Pancreas (tissue), 10 donors: ENCODE results near the gene NUDT7. TPM values are rescaled to one million over a fixed set of nuclear protein-coding genes. Genes with fewer than 3 reads are reported as not detected.
A peak's percentile ranks its signal among the peaks of the same experiment; 100 is the strongest.

Experiments used
- ATAC-seq, 4 donors: fragments of 200-7000 bp; cut with Tn5 transposase; one replicate each; pipeline versions ENCODE4 v1.8.0 to v1.9.1; 2020; ENCODE audit warnings: mild to moderate bottlenecking in 4 of 4, moderate library complexity in 4 of 4
- DNase-seq, 6 donors: peaks; one replicate each; pipeline ENCODE4 v3.0.0-alpha.2; 2020
- FAIRE-seq: peaks from 2 replicates; lab custom pipeline; 2012; peaks lifted over from hg19 to GRCh38; lab: Jason Lieb, UNC
- H3K27ac ChIP-seq, 4 donors: fragments of 200-600 bp; sonication (generic); 1 replicate in 3 of 4; 2 replicates in 1 of 4; pipeline versions ENCODE4 v1.5.0 to v1.8.0; 2020
- H3K27me3 ChIP-seq, 4 donors: fragments of 200-600 bp; one replicate each; pipeline ENCODE4 v1.8.0; 2021
- H3K36me3 ChIP-seq, 3 donors: fragments of 200-600 bp; sonication (generic) in 1 of 3; one replicate each; pipeline versions ENCODE4 v1.5.0 to v1.8.0; 2020 to 2021
- H3K4me1 ChIP-seq, 3 donors: fragments of 200-600 bp; one replicate each; pipeline ENCODE4 v1.8.0; 2021
- H3K4me3 ChIP-seq, 4 donors: fragments of 200-600 bp; sonication (generic) in 2 of 4; one replicate each; pipeline versions ENCODE4 v1.5.0 to v1.8.0; 2020 to 2021
- H3K9me3 ChIP-seq, 4 donors: fragments of 200-600 bp; one replicate each; pipeline ENCODE4 v1.8.0; 2021
- WGBS, 2 donors: extraction: QIAGEN DNeasy Blood & Tissue Kit; methylation state at CpG; one replicate each; pipeline ENCODE4 v1.1.7; 2013; 5-methylcytosine and 5-hydroxymethylcytosine counted together
- intact Hi-C, 3 donors: fragments of 100-400 bp; cut with DNase I; formaldehyde crosslinking; loops; one replicate each; pipeline versions ENCODE4 v1.11.1 to v1.14.2; 2022
- polyA plus RNA-seq, 2 donors: library from polyadenylated mRNA; stranded (reverse); fragments of 200-250 nt; gene quantifications; one replicate each; pipeline ENCODE4 v1.2.3, GENCODE V29; 2013
- total RNA-seq, 6 donors: library from RNA; stranded (reverse); fragmentation: NEBNext Ultra II Directional in 4 of 6; extraction: Animal tissue kit (Norgen Biotek cat#: 25700) in 4 of 6; gene quantifications; one replicate each; pipeline versions ENCODE4 v1.2.1 to v1.2.4, GENCODE V29; 2021 to 2023
- TF ChIP-seq, protein P1 (sequence below), 4 donors: fragments of 200-600 bp; sonication (generic) in 3 of 4; IDR thresholded peaks; one replicate each; pipeline versions ENCODE4 v1.5.0 to v1.8.0; 2021; ENCODE audit warnings: antibody characterized with exemption in 4 of 4
- donor health status: healthy with polysubstance abuse.
- donor health status: DM: no; HTN: no; CAD: no; lungs with moderate emphysema.
- donor health status: DM: no; HTN: no; CAD: no.
- donor health status: control.
- donor health status: control.
- donor health status: Bipolar disorder and iron deficiency.
- donor health status: DM: yes; HTN: yes; CAD: no.
- donor health status: DM: no; HTN: no; CAD: no.
- donor health status: DM: no; HTN: no; CAD: no.
- donor health status: DM: yes; HTN: yes; CAD: no.

The NUDT7 gene
- total and polyA plus RNA-seq, 8 donors = 2.7 to 9.3 (median 4.1) TPM

DNA sequence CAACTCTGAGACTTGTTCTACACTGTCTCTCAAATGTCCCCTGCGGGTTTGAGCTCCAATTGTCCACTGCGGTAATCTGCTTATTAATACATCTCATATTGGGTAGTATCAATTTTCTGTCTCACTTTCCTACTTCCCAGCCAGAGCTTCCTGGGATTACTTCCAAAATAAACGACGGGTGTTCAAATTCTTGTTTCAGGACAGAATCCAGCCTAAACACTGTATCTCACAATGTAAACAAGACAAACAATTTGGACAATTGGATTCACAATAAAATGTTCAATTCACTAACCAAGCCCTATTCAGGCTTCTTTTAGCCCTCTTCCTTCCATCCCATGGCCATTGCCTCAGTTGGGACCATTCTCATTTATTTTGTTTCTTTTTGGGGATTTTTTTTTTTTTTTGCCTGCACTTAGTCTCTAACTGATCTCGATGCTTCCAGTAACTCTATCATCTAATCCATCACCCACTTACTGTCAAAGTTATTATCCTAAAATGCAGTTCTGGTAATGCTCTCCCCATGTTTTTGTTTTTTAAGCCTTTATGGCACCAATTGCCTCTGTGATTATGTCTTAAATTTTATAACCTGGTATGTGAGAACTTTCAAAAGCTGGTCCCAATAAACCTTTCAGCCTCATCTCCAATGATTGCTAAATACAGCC lies 64.0 kb downstream of the NUDT7 start:
- H3K27me3 ChIP-seq = peaks cover 0 to 16% (median 1%) of the 10 kb centered on the region in 4 donors
- DNase-seq = no peak
- no peak overlapping the region for H3K4me3 ChIP-seq
- intact Hi-C loops = no loop called here
- TF ChIP-seq, protein P1, sequence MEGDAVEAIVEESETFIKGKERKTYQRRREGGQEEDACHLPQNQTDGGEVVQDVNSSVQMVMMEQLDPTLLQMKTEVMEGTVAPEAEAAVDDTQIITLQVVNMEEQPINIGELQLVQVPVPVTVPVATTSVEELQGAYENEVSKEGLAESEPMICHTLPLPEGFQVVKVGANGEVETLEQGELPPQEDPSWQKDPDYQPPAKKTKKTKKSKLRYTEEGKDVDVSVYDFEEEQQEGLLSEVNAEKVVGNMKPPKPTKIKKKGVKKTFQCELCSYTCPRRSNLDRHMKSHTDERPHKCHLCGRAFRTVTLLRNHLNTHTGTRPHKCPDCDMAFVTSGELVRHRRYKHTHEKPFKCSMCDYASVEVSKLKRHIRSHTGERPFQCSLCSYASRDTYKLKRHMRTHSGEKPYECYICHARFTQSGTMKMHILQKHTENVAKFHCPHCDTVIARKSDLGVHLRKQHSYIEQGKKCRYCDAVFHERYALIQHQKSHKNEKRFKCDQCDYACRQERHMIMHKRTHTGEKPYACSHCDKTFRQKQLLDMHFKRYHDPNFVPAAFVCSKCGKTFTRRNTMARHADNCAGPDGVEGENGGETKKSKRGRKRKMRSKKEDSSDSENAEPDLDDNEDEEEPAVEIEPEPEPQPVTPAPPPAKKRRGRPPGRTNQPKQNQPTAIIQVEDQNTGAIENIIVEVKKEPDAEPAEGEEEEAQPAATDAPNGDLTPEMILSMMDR (IDR thresholded peaks at IDR 0.05) = no peak
- H3K36me3 ChIP-seq = no peaks in the 10 kb centered on the region
- 34 to 41% methylated on average over 5 of the region's 5 CpGs for WGBS, 2 donors
- no peaks in the 10 kb centered on the region for H3K9me3 ChIP-seq
- no peak overlapping the region for H3K27ac ChIP-seq
- FAIRE-seq = no peak
- ATAC-seq = no peak
- H3K4me1 ChIP-seq = peaks cover 0 to 11% (median 8%) of the 10 kb centered on the region in 3 donors

DNA sequence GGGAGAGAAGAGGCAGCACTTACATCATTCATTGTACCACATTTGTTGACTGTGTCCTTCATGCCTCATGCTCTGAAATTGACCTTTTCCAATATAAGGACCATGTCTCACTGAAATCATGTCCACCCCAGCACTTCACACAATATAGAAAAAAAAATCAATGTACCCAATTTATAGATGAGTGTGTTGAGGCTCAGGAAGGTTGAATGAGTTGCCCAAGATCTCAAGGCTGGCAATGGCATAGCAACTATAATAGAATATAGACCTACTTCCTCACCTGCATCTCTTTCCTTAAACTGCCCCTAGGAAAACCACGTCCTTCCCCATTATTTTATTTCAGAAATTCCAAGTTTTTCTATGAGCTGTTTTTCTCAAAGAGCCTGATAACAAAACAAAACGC lies 65.1 kb downstream of the NUDT7 start:
- H3K36me3 ChIP-seq = no peaks in the 10 kb centered on the region
- no peak overlapping the region for H3K4me3 ChIP-seq
- intact Hi-C loops = no loop called here
- FAIRE-seq (no peak), DNase-seq (no peak), ATAC-seq (no peak)
- 39 to 43% methylated on average over 2 of the region's 2 CpGs for WGBS, 2 donors
- TF ChIP-seq, protein P1 (IDR thresholded peaks at IDR 0.05) = no peak
- H3K4me1 ChIP-seq = peaks cover 0 to 11% (median 8%) of the 10 kb centered on the region in 3 donors
- H3K27ac ChIP-seq = no peak overlapping the region
- no peaks in the 10 kb centered on the region for H3K9me3 ChIP-seq
- peaks cover 0 to 16% (median 1%) of the 10 kb centered on the region in 4 donors for H3K27me3 ChIP-seq

DNA sequence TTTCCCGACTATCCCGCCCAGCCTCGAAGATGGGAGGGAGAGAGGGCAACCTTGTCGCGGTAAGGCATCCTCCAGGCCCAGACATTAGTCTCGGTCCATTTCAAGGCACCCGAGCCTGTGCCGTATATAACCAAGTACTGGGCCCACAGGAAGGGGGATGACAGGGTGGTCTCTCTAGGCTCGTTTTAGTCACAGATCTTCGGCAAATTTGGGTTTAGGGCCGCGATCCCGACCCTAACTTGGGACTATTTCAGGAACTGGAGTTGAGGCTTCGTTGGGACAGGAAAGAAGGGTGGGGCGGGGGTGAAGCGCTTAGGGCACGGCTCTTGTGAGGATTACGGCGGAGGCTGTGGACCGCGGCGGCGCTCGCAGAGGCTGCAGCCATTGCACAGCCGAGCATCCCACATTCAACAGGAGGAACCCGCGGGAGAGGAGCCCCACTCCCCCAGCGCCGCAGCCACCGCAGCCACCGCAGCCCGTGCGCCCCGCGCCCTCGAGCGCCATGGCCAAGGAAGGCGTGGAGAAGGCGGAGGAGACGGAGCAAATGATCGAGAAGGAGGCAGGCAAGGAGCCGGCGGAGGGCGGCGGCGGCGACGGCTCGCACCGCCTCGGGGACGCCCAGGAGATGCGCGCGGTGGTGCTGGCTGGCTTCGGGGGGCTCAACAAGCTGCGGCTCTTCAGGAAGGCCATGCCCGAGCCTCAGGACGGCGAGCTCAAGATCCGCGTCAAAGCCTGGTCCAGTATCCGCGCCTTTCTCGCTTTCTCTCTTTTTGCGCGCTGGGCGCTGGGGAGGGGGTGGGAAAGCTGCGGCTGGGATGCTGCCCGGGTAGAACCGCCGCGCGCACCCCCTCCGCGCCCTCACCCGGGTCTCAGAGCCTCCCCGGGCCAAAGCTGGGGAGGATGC lies 66.1 kb downstream of the NUDT7 start, which contains the start of gene VAT1L:
Gene VAT1L, plus strand, starts transcription at position 384 of the 904 bp plus-strand sequence. Its CDS starts 119 bp downstream, at position 503.
- H3K4me3 ChIP-seq = peak within 1 kb of the TSS in 2 of 4 donors; percentile 29 to 50
- H3K4me1 ChIP-seq = peaks cover 0 to 11% (median 8%) of the 10 kb centered on the region in 3 donors
- DNase-seq = peak in 3 of 6 donors; percentile 16 to 64 (median 42)
- no peaks in the 10 kb centered on the region for H3K9me3 ChIP-seq
- 1 to 2% methylated on average over 71 to 78 of the region's 78 CpGs for WGBS, 2 donors
- peak in 3 of 4 donors; percentile 85 to 87 (median 85) for ATAC-seq
- FAIRE-seq = no peak
- H3K36me3 ChIP-seq = no peaks in the 10 kb centered on the region
- H3K27ac ChIP-seq = no peak within 1 kb of the TSS
- intact Hi-C loops = no loop called here
- TF ChIP-seq, protein P1 (IDR thresholded peaks at IDR 0.05) = no peak
- peaks cover 0 to 16% (median 1%) of the 10 kb centered on the region in 4 donors for H3K27me3 ChIP-seq

DNA sequence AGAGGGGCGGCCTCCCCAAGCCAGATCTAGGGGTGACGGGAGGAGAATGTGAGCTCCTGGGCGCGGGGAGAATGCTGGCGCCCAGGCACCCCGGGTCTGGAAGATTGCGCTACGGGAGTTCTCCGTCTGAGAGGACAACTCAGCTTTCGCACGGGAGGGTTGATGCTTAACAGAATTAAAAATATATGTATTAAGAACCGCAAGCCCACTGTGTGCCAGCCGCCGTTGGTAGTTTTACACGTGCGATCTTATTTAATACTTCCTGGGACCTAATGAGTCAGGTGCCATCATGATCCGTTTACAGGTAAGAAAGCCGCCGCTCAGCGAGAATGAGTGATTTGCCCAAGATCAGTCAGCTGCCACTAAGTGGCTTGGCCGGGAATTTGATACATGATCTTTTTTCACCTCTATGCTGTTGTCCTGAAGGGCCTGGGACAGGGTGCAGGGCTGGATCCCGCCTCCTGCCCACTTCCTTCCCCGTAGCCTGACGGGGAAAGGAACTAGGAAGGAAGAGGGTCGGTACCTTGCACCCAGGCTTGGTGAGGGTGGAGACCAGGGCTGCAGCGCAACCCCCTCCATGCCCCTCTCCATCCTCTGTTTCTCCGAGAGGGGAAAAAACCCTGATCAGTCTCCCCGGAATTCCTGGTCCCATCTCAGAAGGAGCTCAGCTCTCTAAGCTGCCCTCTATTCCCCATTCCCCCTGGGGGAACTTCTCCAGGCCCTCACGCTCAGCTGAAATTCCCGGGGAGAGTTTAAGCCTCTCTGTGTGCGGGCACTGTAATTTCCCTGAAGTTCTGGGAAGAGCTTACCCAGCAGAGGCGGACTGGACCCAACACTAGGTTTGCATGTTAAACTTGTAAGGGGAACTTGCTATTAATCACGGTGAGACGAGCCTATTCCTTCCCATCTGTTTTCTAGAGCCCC lies 67.0 kb downstream of the NUDT7 start:
- FAIRE-seq (no peak), DNase-seq (no peak), ATAC-seq (peak in 2 of 4 donors; percentile 19 to 20)
- Histone ChIP-seq H3K9me3 (no peaks in the 10 kb centered on the region), H3K4me1 (peaks cover 0 to 11% (median 8%) of the 10 kb centered on the region in 3 donors), H3K27me3 (peaks cover 0 to 16% (median 1%) of the 10 kb centered on the region in 4 donors), H3K36me3 (no peaks in the 10 kb centered on the region), H3K27ac (no peak overlapping the region), H3K4me3 (peak overlapping the region in 2 of 4 donors; percentile 29 to 50)
- WGBS, 2 donors = 7 to 10% methylated on average over 30 to 34 of the region's 34 CpGs
- TF ChIP-seq, protein P1 (IDR thresholded peaks at IDR 0.05) = no peak
- intact Hi-C loops = no loop called here
